Motor neuron (in vitro differentiated cells): ENCODE data around the gene COA5. TPM values are rescaled to one million over a fixed set of nuclear protein-coding genes. Genes with fewer than 3 reads are reported as not detected.

Experiments
- ATAC-seq, 8 experiments: fragments of 200-7000 bp; cut with Tn5 transposase; replicated peaks in 6 of 8; 2 replicates each; pipeline ENCODE4 v1.8.0; 2021; ENCODE audit warnings: mild to moderate bottlenecking in 8 of 8, moderate library complexity in 8 of 8
- H3K27ac ChIP-seq, 2 donors: fragments of 250-450 bp; sonication (Bioruptor Pico); 2 replicates each; pipeline ENCODE4 v1.9.0; 2021; ENCODE audit warnings: antibody characterized with exemption in 2 of 2, mild to moderate bottlenecking in 2 of 2, moderate library complexity in 1 of 2
- H3K4me1 ChIP-seq, 2 donors: fragments of 250-450 bp; sonication (Bioruptor Pico); replicated peaks in 1 of 2; 2 replicates each; pipeline ENCODE4 v1.6.1; 2021; ENCODE audit warnings: antibody characterized with exemption in 2 of 2, mild to moderate bottlenecking in 2 of 2, moderate library complexity in 1 of 2
- H3K4me3 ChIP-seq, 5 donors: fragments of 250-450 bp; sonication (Bioruptor Pico); 2 replicates each; pipeline ENCODE4 v1.9.0; 2021; ENCODE audit warnings: antibody characterized with exemption in 5 of 5, mild to moderate bottlenecking in 5 of 5, moderate library complexity in 4 of 5
- WGBS, 10 experiments: fragments of 450-650 bp; shearing (Covaris generic); methylation state at CpG; one replicate each; pipeline ENCODE4 v1.0.0; 2022; 5-methylcytosine and 5-hydroxymethylcytosine counted together
- in situ Hi-C, 9 experiments: fragments of 400-800 bp; cut with MboI; loops; one replicate each; pipeline ENCODE4 v1.15.0; 2021; ENCODE audit warnings: low sequenced_read_pairs in 9 of 9, low pct_unique_long_range_greater_than_20kb in 2 of 9; ENCODE audit not compliant: unreplicated experiment in 9 of 9
- total RNA-seq, 8 experiments: library from RNA; unstranded; fragments of 300-600 nt; gene quantifications; 2 replicates each; pipeline versions ENCODE4 v1.2.3 to v1.2.4, GENCODE V29; 2022

The COA5 gene
- total RNA-seq, 8 experiments from 2014 or later: 31.4 to 68.5 (median 38.4) TPM

- ATAC-seq: no peak
- H3K27ac ChIP-seq: no peak overlapping the region
- H3K4me1 ChIP-seq: no peaks in the 10 kb centered on the region
- no peak overlapping the region for H3K4me3 ChIP-seq
- WGBS, 10 experiments: 67 to 100% (median 93%) methylated on average over 1 to 5 of the region's 7 CpGs; no CpG with 5 or more reads in 3 of the 10 experiments
- in situ Hi-C loops: no loop called here
These were observed 28.4 kb downstream of the COA5 start for GRCh38 chr2:98579926-98580325.

- Histone ChIP-seq H3K4me3 (no peak overlapping the region), H3K27ac (no peak overlapping the region), H3K4me1 (no peaks in the 10 kb centered on the region)
- in situ Hi-C loops: no loop called here
- ATAC-seq: no peak
- 70 to 94% (median 87%) methylated on average over 2 to 7 of the region's 9 CpGs; no CpG with 5 or more reads in 5 of the 10 experiments for whole genome bisulfite sequencing, 10 experiments
These were observed 30.1 kb downstream of the COA5 start for GRCh38 chr2:98578231-98578630.

- in situ Hi-C loops: no loop called here
- Histone ChIP-seq H3K27ac (no peak overlapping the region), H3K4me1 (no peaks in the 10 kb centered on the region), H3K4me3 (no peak overlapping the region)
- 60 to 100% (median 81%) methylated on average over 1 to 7 of the region's 10 CpGs; no CpG with 5 or more reads in 4 of the 10 experiments for WGBS, 10 experiments
- ATAC-seq: no peak
These were observed 31.0 kb downstream of the COA5 start for GRCh38 chr2:98577313-98577712.

- H3K27ac ChIP-seq: no peak overlapping the region
- in situ Hi-C loops: no loop called here
- no peaks in the 10 kb centered on the region for H3K4me1 ChIP-seq
- H3K4me3 ChIP-seq: no peak overlapping the region
- 87 to 100% (median 100%) methylated on average over 1 to 7 of the region's 22 CpGs; no CpG with 5 or more reads in 6 of the 10 experiments for WGBS, 10 experiments
- ATAC-seq: no peak
These were observed 31.5 kb downstream of the COA5 start for GRCh38 chr2:98576666-98577312.

GRCh38 chr2:98573426-98573825, 34.9 kb downstream of the COA5 start:
- no peak for ATAC-seq
- H3K4me3 ChIP-seq: no peak overlapping the region
- no peaks in the 10 kb centered on the region for H3K4me1 ChIP-seq
- no peak overlapping the region for H3K27ac ChIP-seq
- 78 to 100% (median 100%) methylated on average over 1 to 6 of the region's 13 CpGs; no CpG with 5 or more reads in 3 of the 10 experiments for WGBS, 10 experiments
- in situ Hi-C loops: no loop called here

GRCh38 chr2:98572676-98573075, 35.6 kb downstream of the COA5 start:
- in situ Hi-C loops: no loop called here
- ATAC-seq: no peak
- WGBS, 10 experiments: 50 to 100% (median 89%) methylated on average over 1 to 10 of the region's 15 CpGs; no CpG with 5 or more reads in 4 of the 10 experiments
- H3K4me1 ChIP-seq: no peaks in the 10 kb centered on the region
- no peak overlapping the region for H3K4me3 ChIP-seq
- H3K27ac ChIP-seq: no peak overlapping the region

GRCh38 chr2:98572211-98572610, 36.1 kb downstream of the COA5 start:
- WGBS, 10 experiments: 60 to 100% (median 92%) methylated on average over 1 to 5 of the region's 5 CpGs; no CpG with 5 or more reads in 6 of the 10 experiments
- Histone ChIP-seq H3K4me1 (no peaks in the 10 kb centered on the region), H3K4me3 (no peak overlapping the region), H3K27ac (no peak overlapping the region)
- in situ Hi-C loops: no loop called here
- no peak for ATAC-seq

GRCh38 chr2:98571796-98572195, 36.5 kb downstream of the COA5 start:
- H3K4me3 ChIP-seq: no peak overlapping the region
- ATAC-seq: no peak
- WGBS, 10 experiments: 88 to 100% (median 95%) methylated on average over 1 to 6 of the region's 9 CpGs; no CpG with 5 or more reads in 6 of the 10 experiments
- H3K27ac ChIP-seq: no peak overlapping the region
- in situ Hi-C loops: no loop called here
- no peaks in the 10 kb centered on the region for H3K4me1 ChIP-seq

- Histone ChIP-seq H3K27ac (no peak overlapping the region), H3K4me3 (no peak overlapping the region), H3K4me1 (no peaks in the 10 kb centered on the region)
- 80 to 100% (median 93%) methylated on average over 1 to 3 of the region's 13 CpGs; no CpG with 5 or more reads in 4 of the 10 experiments for WGBS, 10 experiments
- ATAC-seq: no peak
- in situ Hi-C loops: no loop called here
These were observed 37.1 kb downstream of the COA5 start for GRCh38 chr2:98571121-98571701.

- ATAC-seq: no peak
- in situ Hi-C loops: no loop called here
These were observed 38.0 kb downstream of the COA5 start for GRCh38 chr2:98570356-98570755.

GRCh38 chr2:98569915-98570314, 38.4 kb downstream of the COA5 start:
- no peak for ATAC-seq
- Histone ChIP-seq H3K27ac (no peak overlapping the region), H3K4me1 (no peaks in the 10 kb centered on the region), H3K4me3 (no peak overlapping the region)
- in situ Hi-C loops: no loop called here
- WGBS, 10 experiments: 89 to 100% (median 98%) methylated on average over 1 to 8 of the region's 13 CpGs; no CpG with 5 or more reads in 2 of the 10 experiments

More at GRCh38 chr2:98570356-98570755, 38.0 kb downstream of the COA5 start:
- Histone ChIP-seq H3K27ac (no peak overlapping the region), H3K4me1 (no peaks in the 10 kb centered on the region), H3K4me3 (no peak overlapping the region)
- WGBS, 10 experiments: 83 to 100% (median 97%) methylated on average over 1 to 3 of the region's 5 CpGs; no CpG with 5 or more reads in 4 of the 10 experiments

- peak in 7 of 8 experiments; percentile 52 to 79 (median 57) for ATAC-seq
- WGBS, 10 experiments: 53 to 100% (median 73%) methylated on average over 1 to 13 of the region's 19 CpGs; no CpG with 5 or more reads in 4 of the 10 experiments
- in situ Hi-C loops: no loop called here
- Histone ChIP-seq H3K4me3 (no peak overlapping the region), H3K27ac (no peak overlapping the region), H3K4me1 (no peaks in the 10 kb centered on the region)
These were observed 39.0 kb downstream of the COA5 start for GRCh38 chr2:98569197-98569793.

GRCh38 chr2:98568161-98568956, 40.0 kb downstream of the COA5 start:
- Histone ChIP-seq H3K4me1 (no peaks in the 10 kb centered on the region), H3K4me3 (no peak overlapping the region), H3K27ac (no peak overlapping the region)
- ATAC-seq: peak in 2 of 8 experiments; percentile 36 to 76
- 66 to 98% (median 93%) methylated on average over 3 to 10 of the region's 11 CpGs; no CpG with 5 or more reads in 1 of the 10 experiments for WGBS, 10 experiments
- in situ Hi-C loops: no loop called here
